GM18511 (cell line): ENCODE data around the gene CNTNAP5.
"Not testable (repeated sequence)": the region's sequence is repeated elsewhere in the genome, so short reads cannot be mapped to it uniquely, and the experiment has no call there.

ENCODE experiments used
- ATAC-seq: cut with Tn5 transposase; IDR thresholded peaks from one replicate; pipeline ENCODE4 v1.9.1; 2021; ENCODE audit warnings: mild to moderate bottlenecking, moderate library complexity; ENCODE audit not compliant: unreplicated experiment

The CNTNAP5 gene

DNA sequence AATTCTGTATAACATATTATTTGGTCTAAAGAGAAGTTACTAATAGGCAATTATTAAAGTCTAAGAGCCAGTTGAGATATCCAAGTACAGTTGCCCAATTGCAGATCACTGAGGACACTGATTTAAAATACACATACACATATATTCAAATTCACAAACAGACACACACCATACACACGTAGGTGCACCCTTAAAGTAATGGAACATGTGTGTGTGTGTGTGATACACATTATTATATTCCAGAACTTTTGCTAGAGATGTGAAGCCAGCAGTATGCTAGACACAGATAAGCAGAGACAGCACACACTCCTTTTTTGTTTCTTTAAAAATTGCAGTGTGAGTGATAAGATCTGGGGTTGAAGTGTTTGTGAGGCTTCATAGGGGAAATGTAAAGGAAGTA lies 292.5 kb downstream of the CNTNAP5 start:
- ATAC-seq, result no peak

GRCh38 chr2:124318913-124319312 lies 293.8 kb downstream of the CNTNAP5 start:
- ATAC-seq, result no peak

DNA sequence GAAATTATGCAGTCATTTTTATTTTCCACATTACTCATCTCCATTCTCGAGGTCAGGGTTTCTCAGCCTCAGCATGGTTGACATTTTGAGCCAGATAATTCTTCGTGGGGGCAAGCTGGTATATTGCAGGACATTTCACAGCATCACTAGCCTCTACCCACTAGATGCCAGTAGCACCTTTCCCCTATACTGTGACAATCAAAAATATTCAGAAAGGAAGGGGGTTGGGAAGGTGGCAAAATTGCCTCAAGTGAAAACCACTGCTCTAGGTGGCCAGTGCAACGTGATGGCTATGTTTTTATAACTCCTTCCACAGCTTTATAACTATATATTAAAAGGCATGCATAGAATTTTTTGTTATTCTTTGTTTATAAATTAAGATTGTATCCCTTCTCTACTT lies 294.5 kb downstream of the CNTNAP5 start:
- no peak for ATAC-seq

DNA sequence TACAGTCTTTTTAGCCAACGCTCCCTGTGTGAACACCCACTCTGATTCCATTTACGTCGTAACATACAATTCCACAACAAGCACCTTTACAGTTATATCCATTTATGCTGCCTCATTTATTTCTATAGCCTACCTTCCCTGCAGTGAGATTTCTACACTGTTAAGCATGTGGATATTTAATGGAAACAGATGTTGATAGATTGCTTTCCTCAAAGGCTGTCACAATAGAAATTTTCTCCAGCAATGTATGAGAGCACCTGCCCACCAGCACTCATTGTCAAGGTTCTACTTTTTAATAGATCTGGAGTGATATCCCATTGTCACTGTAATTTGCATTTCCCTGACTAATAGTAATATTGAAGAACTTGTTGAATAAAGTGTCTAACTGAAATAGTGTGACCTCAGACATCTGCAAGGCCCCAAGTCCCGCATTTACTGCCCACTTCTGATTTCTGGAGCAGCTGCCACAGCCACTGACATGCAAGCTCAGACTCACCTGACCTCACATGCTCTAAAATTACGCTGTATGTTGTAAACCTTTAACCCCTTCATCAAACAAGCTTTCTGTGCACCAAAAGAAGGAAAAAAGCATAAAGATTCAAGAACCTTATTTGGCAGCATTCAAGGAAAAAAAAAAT lies 295.1 kb downstream of the CNTNAP5 start:
- ATAC-seq, result no peak

DNA sequence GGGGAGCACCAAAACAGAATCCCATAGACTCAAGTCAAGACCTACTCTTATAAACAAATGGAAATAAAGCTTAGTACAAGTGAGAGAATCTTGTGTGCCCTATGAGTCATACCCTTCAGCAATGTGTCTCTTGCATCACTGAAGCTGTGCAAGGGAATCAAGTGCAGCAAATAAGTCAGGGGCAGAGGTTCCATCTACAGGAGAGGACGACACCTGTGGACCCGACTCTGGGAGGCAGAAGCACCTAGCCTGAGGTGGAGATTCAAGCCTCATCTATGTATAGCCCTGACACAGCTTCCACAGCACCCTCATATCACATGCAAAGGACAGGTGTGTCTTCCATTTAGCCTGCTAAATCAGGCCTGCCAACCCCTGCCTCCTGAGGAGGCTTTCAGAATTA lies 298.2 kb downstream of the CNTNAP5 start:
- no peak for ATAC-seq

DNA sequence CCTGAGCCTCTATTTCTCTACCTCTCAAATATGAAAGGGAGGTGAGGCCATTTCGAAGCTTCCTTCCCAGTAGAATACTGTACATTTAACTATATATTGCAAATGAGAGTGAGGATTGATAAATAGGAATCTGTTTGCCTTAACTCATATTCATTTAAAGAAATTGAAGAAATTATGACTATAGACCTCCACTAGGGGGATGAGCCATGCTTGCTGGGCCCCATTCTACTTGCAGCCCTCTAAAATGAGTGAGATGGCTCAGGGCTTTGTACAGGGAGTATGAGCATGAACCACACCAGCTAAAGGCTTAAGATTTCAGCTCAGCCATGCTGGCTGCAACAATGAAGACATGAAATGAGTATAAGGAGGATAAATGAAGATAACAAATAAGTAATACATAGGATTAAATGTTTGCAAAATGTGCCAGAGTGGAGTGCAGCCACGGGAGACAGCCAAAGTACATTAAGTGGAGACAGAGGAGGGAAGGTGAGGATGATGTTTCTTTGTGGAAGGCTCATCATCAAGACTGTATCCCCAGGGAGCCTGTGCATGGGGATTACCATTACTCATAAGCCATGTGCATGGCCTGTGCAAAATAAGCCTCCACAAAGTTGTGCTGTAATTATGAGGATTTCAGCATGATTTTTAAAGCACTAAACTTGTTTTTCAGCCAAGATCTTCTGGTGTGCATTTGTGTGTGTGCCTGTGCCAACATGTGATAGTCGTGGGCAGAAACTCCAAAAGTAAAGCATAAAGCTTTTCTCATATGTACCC lies 300.8 kb downstream of the CNTNAP5 start:
- ATAC-seq, result no peak

- ATAC-seq, result no peak
Measured at GRCh38 chr2:124327303-124327702, 302.2 kb downstream of the CNTNAP5 start.

GRCh38 chr2:124328397-124328796 lies 303.3 kb downstream of the CNTNAP5 start:
- no peak for ATAC-seq

GRCh38 chr2:124333784-124334183 lies 308.7 kb downstream of the CNTNAP5 start:
- ATAC-seq, result no peak

GRCh38 chr2:124335058-124335457 lies 310.0 kb downstream of the CNTNAP5 start:
- ATAC-seq, result no peak

GRCh38 chr2:124339709-124340108 lies 314.6 kb downstream of the CNTNAP5 start:
- ATAC-seq, result no peak

DNA sequence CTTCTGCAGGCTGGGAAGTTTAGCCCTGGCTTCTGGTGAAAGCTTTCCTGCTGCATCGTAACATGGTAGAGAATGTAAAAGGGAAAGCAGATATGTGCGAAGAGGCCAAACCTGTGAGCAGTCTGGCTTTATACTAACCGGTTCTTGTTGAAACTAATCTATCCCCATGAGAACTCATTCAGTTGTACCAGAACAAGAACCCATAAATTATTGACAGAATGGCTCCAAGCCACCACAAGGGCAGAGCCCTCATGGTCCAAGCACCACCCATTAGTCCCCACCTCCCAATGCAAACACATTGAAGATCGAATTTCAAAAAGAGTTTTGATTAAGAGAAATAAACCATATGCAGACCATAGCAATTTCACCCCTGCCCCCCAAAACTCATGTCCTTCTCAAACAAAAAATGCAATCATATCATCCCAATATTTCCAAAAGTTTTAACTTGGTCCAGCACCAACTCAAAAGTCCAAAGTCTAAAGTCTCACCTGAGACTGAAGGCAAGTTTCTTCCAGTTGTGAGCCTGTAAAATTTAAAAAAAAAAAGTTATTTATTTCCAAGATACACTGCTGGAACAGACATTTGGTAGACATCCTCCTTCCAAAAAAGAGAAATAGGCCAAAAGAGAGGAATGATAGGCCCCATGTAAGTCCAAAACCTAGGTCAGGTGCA lies 318.9 kb downstream of the CNTNAP5 start:
- ATAC-seq, result no peak

DNA sequence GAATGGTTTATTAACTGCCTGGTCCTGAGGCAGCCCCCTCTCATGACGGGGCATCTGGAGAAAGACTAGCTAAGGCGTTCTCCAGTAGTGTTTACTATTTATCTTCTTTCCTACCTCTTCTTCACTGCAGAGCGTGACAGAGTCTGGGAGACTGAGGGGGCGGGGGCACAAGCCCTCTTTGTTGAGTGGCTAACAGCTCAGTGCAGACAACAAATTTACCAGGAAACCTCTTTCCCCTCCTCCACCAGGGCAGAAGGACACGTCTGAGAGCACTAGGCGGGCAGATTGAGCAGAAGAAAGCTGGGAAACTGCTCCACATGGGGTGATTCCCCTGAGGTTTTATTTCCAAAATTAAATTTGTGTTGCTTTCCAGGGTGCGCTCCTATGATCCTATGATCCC lies 322.1 kb downstream of the CNTNAP5 start:
- no peak for ATAC-seq

GRCh38 chr2:124353656-124354055 lies 328.6 kb downstream of the CNTNAP5 start:
- no peak for ATAC-seq

DNA sequence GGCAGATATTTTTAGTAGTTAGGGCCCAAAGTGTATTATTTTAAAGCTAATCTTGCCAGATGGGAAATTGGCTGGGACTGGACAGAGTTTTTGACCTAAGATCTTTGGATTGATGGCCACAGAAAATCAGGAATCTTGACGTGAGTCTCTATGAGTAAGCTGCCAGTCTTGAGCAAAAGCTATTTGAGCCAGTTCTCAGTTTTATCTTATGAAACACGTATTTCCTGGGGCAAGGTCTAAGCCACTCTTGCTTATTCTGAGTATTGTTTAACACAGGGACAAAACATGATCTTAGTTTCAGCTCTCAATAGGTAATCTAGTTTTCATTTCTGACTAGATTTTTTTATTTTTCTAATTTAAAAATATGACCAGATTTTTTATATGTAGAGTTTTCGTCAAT lies 329.4 kb downstream of the CNTNAP5 start:
- no peak for ATAC-seq

DNA sequence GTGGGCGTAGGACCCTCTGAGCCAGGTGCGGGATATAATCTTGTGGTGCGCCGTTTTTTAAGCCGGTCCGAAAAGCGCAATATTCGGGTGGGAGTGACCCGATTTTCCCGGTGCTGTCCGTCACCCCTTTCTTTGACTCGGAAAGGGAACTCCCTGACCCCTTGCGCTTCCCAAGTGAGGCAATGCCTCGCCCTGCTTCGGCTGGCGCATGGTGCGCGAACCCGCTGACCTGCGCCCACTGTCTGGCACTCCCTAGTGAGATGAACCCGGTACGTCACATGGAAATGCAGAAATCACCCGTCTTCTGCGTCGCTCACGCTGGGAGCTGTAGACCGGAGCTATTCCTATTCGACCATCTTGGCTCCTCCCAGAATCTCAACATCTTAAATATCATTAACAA lies 336.9 kb downstream of the CNTNAP5 start:
- not testable (repeated sequence) for ATAC-seq

- ATAC-seq, result no peak
Measured at GRCh38 chr2:124369181-124369580, 344.1 kb downstream of the CNTNAP5 start.

GRCh38 chr2:124380221-124380749 lies 355.2 kb downstream of the CNTNAP5 start:
- no peak for ATAC-seq

DNA sequence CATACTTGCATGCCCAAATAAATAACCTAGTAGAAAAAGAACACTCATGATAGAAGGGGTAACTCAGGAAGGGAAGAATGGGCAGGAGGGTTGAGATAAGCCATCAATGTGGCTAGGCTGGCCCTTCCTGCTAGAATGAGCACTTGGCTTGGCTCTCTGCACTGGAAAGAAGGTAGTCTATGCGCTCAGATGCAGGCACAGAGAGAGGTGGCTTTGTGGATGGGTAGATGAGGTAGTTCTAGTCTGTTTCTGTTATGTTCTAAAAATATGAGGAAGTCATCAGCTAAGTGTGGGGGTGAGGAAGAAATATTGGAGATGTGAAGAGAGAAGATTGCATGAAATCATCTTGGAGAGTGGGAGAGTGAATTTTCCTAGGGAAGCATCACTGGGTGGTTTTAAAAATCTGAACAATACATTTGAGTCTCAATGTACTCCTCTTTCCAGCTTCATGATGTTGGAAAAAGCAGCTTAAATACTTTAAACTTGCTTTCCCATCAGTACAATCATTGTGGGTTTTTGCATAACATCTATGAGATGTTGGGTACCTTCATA lies 357.1 kb downstream of the CNTNAP5 start:
- no peak for ATAC-seq

DNA sequence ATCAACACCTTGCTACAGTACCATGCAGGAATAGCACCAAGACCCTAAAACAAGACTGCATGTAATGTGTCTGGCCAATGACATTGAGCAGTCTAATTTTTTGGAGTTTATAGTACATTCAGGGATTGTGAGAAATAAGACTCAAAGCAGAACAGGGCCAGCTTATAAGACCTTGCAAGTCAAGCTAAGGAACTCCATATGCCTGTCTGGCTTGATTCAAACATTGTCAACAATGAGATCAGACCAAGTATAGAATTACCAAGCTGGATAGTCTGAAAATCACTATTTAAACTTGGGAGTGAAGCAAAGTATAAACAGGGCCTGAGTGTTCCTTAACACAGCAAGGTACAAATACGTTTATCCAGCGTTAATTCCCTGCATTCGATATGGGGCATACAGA lies 370.9 kb downstream of the CNTNAP5 start:
- no peak for ATAC-seq

GRCh38 chr2:124402274-124402673 lies 377.2 kb downstream of the CNTNAP5 start:
- no peak for ATAC-seq
